Suprapubic skin (tissue), 4 donors: ENCODE results near the gene AGPS. TPM values are rescaled to one million over a fixed set of nuclear protein-coding genes. Genes with fewer than 3 reads are reported as not detected.

Source experiments
- DNase-seq, 2 donors: peaks; one replicate each; pipeline ENCODE4 v3.0.0-alpha.2; 2019; ENCODE audit warnings: low spot score in 2 of 2
- H3K27ac ChIP-seq: fragments of 200-600 bp; sonication (generic); one replicate; pipeline ENCODE4 v1.5.1; 2019
- H3K27me3 ChIP-seq: fragments of 200-600 bp; sonication (generic); one replicate; pipeline ENCODE4 v1.5.1; 2019
- H3K36me3 ChIP-seq: fragments of 200-600 bp; sonication (generic); one replicate; pipeline ENCODE4 v1.5.1; 2019
- H3K4me1 ChIP-seq: fragments of 200-600 bp; sonication (generic); one replicate; pipeline ENCODE4 v1.5.1; 2019
- H3K4me3 ChIP-seq: fragments of 200-600 bp; sonication (generic); one replicate; pipeline ENCODE4 v1.5.1; 2019; ENCODE audit warnings: mild to moderate bottlenecking
- H3K9me3 ChIP-seq: fragments of 200-600 bp; sonication (generic); one replicate; pipeline ENCODE4 v1.5.1; 2019
- CTCF ChIP-seq, 2 donors: fragments of 200-600 bp in 1 of 2; fragments of 450-650 bp in 1 of 2; sonication (generic) in 1 of 2; IDR thresholded peaks; one replicate each; pipeline ENCODE4 v1.5.1; 2016 to 2019; ENCODE audit warnings: antibody characterized with exemption in 2 of 2, mild to moderate bottlenecking in 1 of 2, moderate library complexity in 1 of 2
- EP300 ChIP-seq: sonication (generic); formaldehyde crosslinking; IDR thresholded peaks from one replicate; pipeline ENCODE4 v1.6.1; 2017; ENCODE audit warnings: antibody characterized with exemption
- POLR2A ChIP-seq, 2 donors: fragments of 450-650 bp; IDR thresholded peaks; one replicate each; pipeline ENCODE4 v1.6.1; 2017; ENCODE audit warnings: antibody characterized with exemption in 2 of 2, mild to moderate bottlenecking in 2 of 2, moderate library complexity in 2 of 2
- POLR2AphosphoS5 ChIP-seq, 3 donors: sonication (generic); formaldehyde crosslinking; IDR thresholded peaks; one replicate each; pipeline ENCODE4 v1.6.1; 2017; ENCODE audit warnings: antibody characterized with exemption in 3 of 3
- WGBS: methylation state at CpG from one replicate; pipeline ENCODE4 v1.1.5; 2018; 5-methylcytosine and 5-hydroxymethylcytosine counted together
- total RNA-seq, 4 donors: library from RNA; depleted of rRNA; stranded (reverse); fragments of >200 nt; gene quantifications; one replicate each; pipeline ENCODE4 v1.1.0, GENCODE V29; 2016

The AGPS gene
- total RNA-seq, 4 donors from 2014 or later: 10.9 to 19.4 (median 13.9) TPM

- WGBS: 64% methylated on average over 1 of the region's 1 CpG
- H3K36me3 ChIP-seq: no peaks in the 10 kb centered on the region
- H3K9me3 ChIP-seq: no peaks in the 10 kb centered on the region
- no peak overlapping the region for H3K4me3 ChIP-seq
- no peaks in the 10 kb centered on the region for H3K27me3 ChIP-seq
- no peak for DNase-seq
- H3K27ac ChIP-seq: no peak overlapping the region
- no peak for TF ChIP-seq CTCF (IDR thresholded peaks at IDR 0.05)
- TF ChIP-seq POLR2AphosphoS5 (IDR thresholded peaks at IDR 0.05): no peak
- no peak for TF ChIP-seq POLR2A (IDR thresholded peaks at IDR 0.05)
- TF ChIP-seq EP300: no peak
- no peaks in the 10 kb centered on the region for H3K4me1 ChIP-seq
Measured at GRCh38 chr2:177577075-177577474, 184.5 kb downstream of the AGPS start.

GRCh38 chr2:177578454-177578853 is 185.9 kb downstream of the AGPS start:
- TF ChIP-seq POLR2A (IDR thresholded peaks at IDR 0.05): no peak
- no peak for TF ChIP-seq POLR2AphosphoS5 (IDR thresholded peaks at IDR 0.05)
- H3K27ac ChIP-seq: no peak overlapping the region
- H3K9me3 ChIP-seq: no peaks in the 10 kb centered on the region
- no peak overlapping the region for H3K4me3 ChIP-seq
- H3K4me1 ChIP-seq: no peaks in the 10 kb centered on the region
- H3K27me3 ChIP-seq: no peaks in the 10 kb centered on the region
- H3K36me3 ChIP-seq: no peaks in the 10 kb centered on the region
- WGBS: 83% methylated on average over 3 of the region's 3 CpGs
- no peak for DNase-seq

GRCh38 chr2:177579486-177580036 is 187.0 kb downstream of the AGPS start:
- Histone ChIP-seq H3K4me1 (no peaks in the 10 kb centered on the region), H3K27me3 (no peaks in the 10 kb centered on the region), H3K27ac (no peak overlapping the region), H3K9me3 (no peaks in the 10 kb centered on the region), H3K36me3 (no peaks in the 10 kb centered on the region), H3K4me3 (no peak overlapping the region)
- DNase-seq: no peak
- TF ChIP-seq CTCF (IDR thresholded peaks at IDR 0.05) (no peak), POLR2A (IDR thresholded peaks at IDR 0.05) (no peak), EP300 (no peak), POLR2AphosphoS5 (IDR thresholded peaks at IDR 0.05) (no peak)
- WGBS: 88% methylated on average over 3 of the region's 3 CpGs

GRCh38 chr2:177582000-177582399 is 189.4 kb downstream of the AGPS start:
- no peaks in the 10 kb centered on the region for H3K27me3 ChIP-seq
- DNase-seq: no peak
- H3K4me1 ChIP-seq: no peaks in the 10 kb centered on the region
- 97% methylated on average over 1 of the region's 1 CpG for WGBS
- TF ChIP-seq POLR2AphosphoS5 (IDR thresholded peaks at IDR 0.05) (no peak), CTCF (IDR thresholded peaks at IDR 0.05) (no peak), EP300 (no peak), POLR2A (IDR thresholded peaks at IDR 0.05) (no peak)
- H3K27ac ChIP-seq: no peak overlapping the region
- H3K9me3 ChIP-seq: no peaks in the 10 kb centered on the region
- no peak overlapping the region for H3K4me3 ChIP-seq
- H3K36me3 ChIP-seq: no peaks in the 10 kb centered on the region

GRCh38 chr2:177584030-177584692 is 191.6 kb downstream of the AGPS start:
- WGBS: 94% methylated on average over 4 of the region's 6 CpGs

More at GRCh38 chr2:177584030-177584692, 191.6 kb downstream of the AGPS start:
- no peaks in the 10 kb centered on the region for H3K27me3 ChIP-seq
- H3K9me3 ChIP-seq: no peaks in the 10 kb centered on the region
- H3K4me1 ChIP-seq: no peaks in the 10 kb centered on the region
- H3K36me3 ChIP-seq: no peaks in the 10 kb centered on the region
- H3K27ac ChIP-seq: no peak overlapping the region
- TF ChIP-seq POLR2AphosphoS5 (IDR thresholded peaks at IDR 0.05) (no peak), CTCF (IDR thresholded peaks at IDR 0.05) (no peak), EP300 (no peak)
- no peak overlapping the region for H3K4me3 ChIP-seq
- no peak for DNase-seq
